DMS79 (cell line): ENCODE results near the gene TLR7.

ENCODE experiments used
- DNase-seq: peaks from one replicate; lab custom pipeline; 2025; lab: John Stamatoyannopoulos, UW

The TLR7 gene

GRCh38 chrX:12866451-12867377 is at the start of gene TLR7:
Gene TLR7 (plus strand): TSS chrX:12867072. CDS start chrX:12867579, 507 bp downstream.
- DNase-seq, result no peak

- no peak for DNase-seq
Observed at GRCh38 chrX:12817528-12817927, 49.3 kb upstream of the TLR7 start.

GRCh38 chrX:12819222-12819621 is 47.6 kb upstream of the TLR7 start:
- DNase-seq, result no peak

GRCh38 chrX:12820737-12821136 is 46.1 kb upstream of the TLR7 start:
- DNase-seq, result no peak

- DNase-seq, result no peak
Observed at GRCh38 chrX:12824944-12825343, 41.9 kb upstream of the TLR7 start.

- DNase-seq, result no peak
Observed at GRCh38 chrX:12825801-12826200, 41.1 kb upstream of the TLR7 start.

GRCh38 chrX:12843061-12843667 is 23.7 kb upstream of the TLR7 start:
- DNase-seq, result no peak

GRCh38 chrX:12843668-12844279 is 23.1 kb upstream of the TLR7 start:
- no peak for DNase-seq

GRCh38 chrX:12844319-12844718 is 22.6 kb upstream of the TLR7 start:
- no peak for DNase-seq

GRCh38 chrX:12865359-12865758 is 1.5 kb upstream of the TLR7 start:
- DNase-seq, result no peak

GRCh38 chrX:12867685-12868084 is 813 bp downstream of the TLR7 start:
- DNase-seq, result no peak

- DNase-seq, result no peak
Observed at GRCh38 chrX:12868747-12869146, 1.9 kb downstream of the TLR7 start.

- no peak for DNase-seq
Observed at GRCh38 chrX:12871257-12871656, 4.4 kb downstream of the TLR7 start.

- DNase-seq, result no peak
Observed at GRCh38 chrX:12872741-12873140, 5.9 kb downstream of the TLR7 start.

GRCh38 chrX:12874581-12874980 is 7.7 kb downstream of the TLR7 start:
- DNase-seq, result no peak

GRCh38 chrX:12877386-12877785 is 10.5 kb downstream of the TLR7 start:
- no peak for DNase-seq

- no peak for DNase-seq
Observed at GRCh38 chrX:12878536-12878935, 11.7 kb downstream of the TLR7 start.

- DNase-seq, result no peak
Observed at GRCh38 chrX:12881914-12882313, 15.0 kb downstream of the TLR7 start.

- no peak for DNase-seq
Observed at GRCh38 chrX:12885508-12885907, 18.6 kb downstream of the TLR7 start.

- DNase-seq, result no peak
Observed at GRCh38 chrX:12886545-12886944, 19.7 kb downstream of the TLR7 start.

GRCh38 chrX:12887141-12887540 is 20.3 kb downstream of the TLR7 start:
- no peak for DNase-seq

- DNase-seq, result no peak
Observed at GRCh38 chrX:12887767-12888166, 20.9 kb downstream of the TLR7 start.

- no peak for DNase-seq
Observed at GRCh38 chrX:12890467-12890866, 23.6 kb downstream of the TLR7 start.
